K562 (cell line): ENCODE measurements around the gene KCNT1. TPM values are rescaled to one million over a fixed set of nuclear protein-coding genes. Genes with fewer than 3 reads are reported as not detected.

Experiments
- ATAC-seq: fragments of 200-7000 bp; cut with Tn5 transposase; 3 replicates; pipeline ENCODE4 v1.9.1; 2020; ENCODE audit warnings: moderate library complexity
- BruUV-seq: library from RNA; stranded (reverse); fragments of 400-500 nt; replicated peaks from 2 replicates; lab custom pipeline; 2021; lab: Mats Ljungman, UMichigan
- CTCF ChIA-PET: fragments of 300-600 bp; formaldehyde crosslinking; extraction: SDS; loops from one replicate; lab custom pipeline; 2021; ENCODE audit warnings: low intra/inter-chr PET ratio; lab: Yijun Ruan, JAX
- POLR2A ChIA-PET: fragments of 300-600, 350-650 bp; sonication (Branson Sonifier 250); formaldehyde crosslinking; extraction: SDS; loops from one replicate; lab custom pipeline; 2021; ENCODE audit warnings: antibody characterized with exemption, inconsistent platforms; lab: Yijun Ruan, JAX
- DNase-seq, 4 experiments: peaks; one replicate each; pipeline versions ENCODE4 v3.0.0 to v3.0.0-alpha.2; 2011 to 2018; ENCODE audit warnings: low spot score in 3 of 4, mixed read lengths in 3 of 4; ENCODE audit errors: extremely low read depth in 1 of 4
- FAIRE-seq: peaks from 2 replicates; lab custom pipeline; 2011; peaks lifted over from hg19 to GRCh38; lab: Jason Lieb, UNC
- H2AFZ ChIP-seq: 2 replicates; pipeline ENCODE4 v1.6.0; 2011; ENCODE audit warnings: low read depth, low read length, control low read depth, inconsistent platforms
- H3K27ac ChIP-seq: fragments of 200-600 bp; 3 replicates; pipeline ENCODE4 v1.8.0; 2011; ENCODE audit warnings: low read depth, mild to moderate bottlenecking, control low read depth, inconsistent platforms, low read length, moderate library complexity, mixed read lengths; ENCODE audit errors: extremely low read depth
- H3K27me3 ChIP-seq, 2 experiments: fragments of 300-600 bp in 1 of 2; 2 replicates in 1 of 2; 3 replicates in 1 of 2; pipeline versions ENCODE4 v1.6.0 to v1.8.0; 2011; ENCODE audit warnings: inconsistent platforms in 2 of 2, low read length in 2 of 2, mild to moderate bottlenecking in 1 of 2, mixed read lengths in 1 of 2, moderate library complexity in 1 of 2; ENCODE audit not compliant: control insufficient read depth in 2 of 2, insufficient read depth in 2 of 2
- H3K36me3 ChIP-seq: fragments of 300-600 bp; 3 replicates; pipeline ENCODE4 v1.8.0; 2011; ENCODE audit warnings: mild to moderate bottlenecking, low read length, inconsistent platforms; ENCODE audit not compliant: control insufficient read depth, insufficient read depth
- H3K4me1 ChIP-seq, 2 experiments: fragments of 200-600 bp in 1 of 2; replicated peaks in 1 of 2; 2 replicates in 1 of 2; 3 replicates in 1 of 2; pipeline versions ENCODE4 v1.5.1 to v1.8.0; 2011; ENCODE audit warnings: inconsistent platforms in 2 of 2, low read length in 2 of 2, mild to moderate bottlenecking in 1 of 2, mixed read lengths in 1 of 2, moderate library complexity in 1 of 2; ENCODE audit not compliant: control insufficient read depth in 2 of 2, insufficient read depth in 2 of 2
- H3K4me2 ChIP-seq: 2 replicates; pipeline ENCODE4 v1.6.1; 2011; ENCODE audit warnings: low read length, control low read depth, inconsistent platforms, mixed read lengths; ENCODE audit not compliant: insufficient read depth
- H3K4me3 ChIP-seq: fragments of 200-600 bp; sonication (generic), shearing (Covaris generic); 2 replicates; pipeline ENCODE4 v1.5.1; 2016; ENCODE audit warnings: control low read depth, inconsistent platforms
- H3K79me2 ChIP-seq: fragments of 200-600 bp; 3 replicates; pipeline ENCODE4 v1.8.0; 2011; ENCODE audit warnings: low read length, inconsistent platforms; ENCODE audit not compliant: control insufficient read depth, insufficient read depth
- H3K9ac ChIP-seq, 2 experiments: 2 replicates each; pipeline versions ENCODE4 v1.6.0 to v1.6.1; 2011; ENCODE audit warnings: low read depth in 2 of 2, low read length in 2 of 2, control low read depth in 1 of 2, inconsistent platforms in 1 of 2, mild to moderate bottlenecking in 1 of 2, mixed read lengths in 1 of 2; ENCODE audit not compliant: insufficient read depth in 1 of 2
- H3K9me1 ChIP-seq: one replicate; pipeline ENCODE4 v1.6.0; 2011; ENCODE audit warnings: inconsistent platforms, mild to moderate bottlenecking, low read length, moderate library complexity; ENCODE audit not compliant: control insufficient read depth, insufficient read depth
- H3K9me3 ChIP-seq: replicated peaks from 2 replicates; pipeline ENCODE4 v1.5.1; 2011; ENCODE audit warnings: low read depth, low read length, inconsistent platforms; ENCODE audit not compliant: control insufficient read depth, insufficient read depth
- H4K20me1 ChIP-seq: replicated peaks from 2 replicates; pipeline ENCODE4 v1.6.1; 2011; ENCODE audit warnings: low read length, inconsistent platforms, mixed read lengths; ENCODE audit not compliant: control insufficient read depth, insufficient read depth
- BCL6 ChIP-seq: fragments of 250-450 bp; sonication (Bioruptor Pico); IDR thresholded peaks from 2 replicates; pipeline ENCODE4 v1.4.0; 2020
- BHLHE40 ChIP-seq: IDR thresholded peaks from 2 replicates; pipeline ENCODE4 v1.6.1; 2011; ENCODE audit warnings: low read length, improper control_type of control experiment
- CBX3 ChIP-seq, 2 experiments: IDR thresholded peaks; 1 replicate in 1 of 2; 2 replicates in 1 of 2; pipeline ENCODE4 v1.6.1; 2012; ENCODE audit warnings: inconsistent platforms in 2 of 2, low read length in 2 of 2, borderline replicate concordance in 1 of 2, control low read depth in 1 of 2
- CBX5 ChIP-seq: IDR thresholded peaks from 2 replicates; pipeline ENCODE4 v1.6.1; 2014; ENCODE audit warnings: low read depth, borderline replicate concordance
- EHMT2 ChIP-seq: fragments of 450-650 bp; IDR thresholded peaks from 2 replicates; pipeline ENCODE4 v1.6.1; 2018; ENCODE audit warnings: antibody characterized with exemption
- GTF2F1 ChIP-seq: IDR thresholded peaks from 2 replicates; pipeline ENCODE4 v1.6.1; 2011; ENCODE audit warnings: low read depth, low read length, improper control_type of control experiment
- HDAC8 ChIP-seq: fragments of 450-650 bp; IDR thresholded peaks from 2 replicates; pipeline ENCODE4 v1.6.1; 2016; ENCODE audit warnings: mild to moderate bottlenecking, missing genetic modification characterization, moderate library complexity, missing compliant biosample characterization
- HMG20A ChIP-seq: fragments of 450-650 bp; formaldehyde crosslinking; conservative IDR thresholded peaks from 2 replicates; pipeline ENCODE4 v1.4.0; 2020; ENCODE audit warnings: mild to moderate bottlenecking, mixed read lengths
- KAT8 ChIP-seq: fragments of 450-650 bp; IDR thresholded peaks from 2 replicates; pipeline ENCODE4 v1.6.1; 2016; ENCODE audit warnings: low read depth, mild to moderate bottlenecking
- POLR2B ChIP-seq: fragments of 450-650 bp; IDR thresholded peaks from 2 replicates; pipeline ENCODE4 v1.6.1; 2018; ENCODE audit warnings: low read depth; ENCODE audit not compliant: partially characterized antibody
- PTTG1 ChIP-seq: fragments of 450-650 bp; IDR thresholded peaks from 2 replicates; pipeline ENCODE4 v1.6.1; 2016; ENCODE audit warnings: low read depth, mild to moderate bottlenecking, missing genetic modification characterization, missing compliant biosample characterization
- RBM22 ChIP-seq: fragments of 200-400 bp; formaldehyde crosslinking; IDR thresholded peaks from 2 replicates; pipeline ENCODE4 v1.6.1; 2018; ENCODE audit warnings: low read length, low read depth; ENCODE audit not compliant: poor library complexity, severe bottlenecking
- RFX1 ChIP-seq: fragments of 450-650 bp; IDR thresholded peaks from 2 replicates; pipeline ENCODE4 v1.6.1; 2016; ENCODE audit warnings: mild to moderate bottlenecking, moderate library complexity
- SMARCC2 ChIP-seq: fragments of 450-650 bp; IDR thresholded peaks from 2 replicates; pipeline ENCODE4 v1.6.1; 2017; ENCODE audit warnings: antibody characterized with exemption, moderate library complexity, mild to moderate bottlenecking, low read depth
- STAG1 ChIP-seq: sonication (generic); formaldehyde crosslinking; IDR thresholded peaks from 2 replicates; pipeline ENCODE4 v1.5.0; 2020; ENCODE audit warnings: missing genetic modification reagents, borderline replicate concordance
- TGIF2 ChIP-seq: sonication (generic); formaldehyde crosslinking; IDR thresholded peaks from 2 replicates; pipeline ENCODE4 v1.8.1; 2022; ENCODE audit warnings: mild to moderate bottlenecking, missing genetic modification reagents, moderate library complexity
- TRIM28 ChIP-seq: fragments of 450-650 bp; IDR thresholded peaks from 2 replicates; pipeline ENCODE4 v1.6.1; 2017
- ZFP1 ChIP-seq: fragments of 450-650 bp; formaldehyde crosslinking; IDR thresholded peaks from 2 replicates; pipeline ENCODE4 v1.4.0; 2020; ENCODE audit warnings: mild to moderate bottlenecking, mixed read lengths
- ZNF3 ChIP-seq: fragments of 250-450 bp; sonication (Bioruptor Pico); IDR thresholded peaks from 2 replicates; pipeline ENCODE4 v1.5.0; 2021; ENCODE audit warnings: mild to moderate bottlenecking, moderate library complexity
- ZNF644 ChIP-seq: fragments of 200-800 bp; sonication (Bioruptor generic); IDR thresholded peaks from 2 replicates; pipeline ENCODE4 v1.6.1; 2016; ENCODE audit warnings: low read depth, missing genetic modification characterization, missing compliant biosample characterization
- ZNF75A ChIP-seq: fragments of 450-650 bp; formaldehyde crosslinking; IDR thresholded peaks from 2 replicates; pipeline ENCODE4 v1.4.0; 2020; ENCODE audit warnings: mild to moderate bottlenecking
- WGBS: fragments of 100-300 bp; shearing (Covaris generic); methylation state at CpG from one replicate; pipeline ENCODE4 v1.1.6; 2016; ENCODE audit warnings: low coverage, mixed read lengths; ENCODE audit not compliant: insufficient coverage; ENCODE audit errors: missing lambda C conversion rate; 5-methylcytosine and 5-hydroxymethylcytosine counted together
- in situ Hi-C: fragments of 300-500 bp; cut with MboI; formaldehyde crosslinking; loops from 4 replicates; pipeline ENCODE4 v1.15.0; 2018; ENCODE audit warnings: inconsistent platforms, mixed read lengths
- intact Hi-C: fragments of 100-400 bp; cut with micrococcal nuclease; formaldehyde crosslinking; loops from 2 replicates; pipeline ENCODE4 v1.14.2; 2022
- polyA plus RNA-seq, 8 experiments: library from polyadenylated mRNA; depleted of rRNA in 4 of 8; stranded (reverse) in 5 of 8; unstranded in 3 of 8; fragments of >200 nt; fragmentation: Nextera tagmentation in 2 of 8; fragmentation: Illumina TruSeq in 1 of 8; extraction: Ambion mirVana in 2 of 8; extraction: Trizol in 1 of 8; gene quantifications; 2 replicates each; pipeline versions ENCODE4 v1.2.1 to v1.2.3, GENCODE V29; 2011 to 2014; ENCODE audit warnings: inconsistent platforms in 1 of 8, missing spikeins in 1 of 8
- total RNA-seq, 7 experiments: library from RNA; depleted of rRNA in 6 of 7; stranded (reverse); fragments of >200 nt in 6 of 7; fragmentation: Illumina TruSeq in 2 of 7; extraction: Trizol in 2 of 7; gene quantifications; 2 replicates each; pipeline versions ENCODE4 v1.2.1 to v1.2.3, GENCODE V29; 2011 to 2021; ENCODE audit warnings: low replicate concordance in 1 of 7
- TF ChIP-seq, protein P1 (sequence below): sonication (generic); formaldehyde crosslinking; IDR thresholded peaks from 2 replicates; pipeline ENCODE4 v1.8.0; 2022; ENCODE audit warnings: missing genetic modification reagents, mild to moderate bottlenecking, borderline replicate concordance

The KCNT1 gene
- total and polyA plus RNA-seq, 9 of the 15 experiments (the other 6 are each of a cell fraction or from before 2014, with no cell fraction given) = 0.05 TPM; not detected in 8

GRCh38 chr9:135729480-135729879 lies 27.5 kb downstream of the KCNT1 start (continued):
- no peak for TF ChIP-seq PTTG1 (tag)

- Histone ChIP-seq H4K20me1 (no peaks in the 10 kb centered on the region), H3K9me3 (0 out of 2 replicates have a peak, but pooled peaks cover 3% of the 10 kb centered on the region), H3K36me3 (no peaks in the 10 kb centered on the region), H3K9me1 (no peaks in the 10 kb centered on the region), H2AFZ (no peak overlapping the region), H3K4me2 (no peak overlapping the region), H3K27me3 (peaks cover 6 to 37% of the 10 kb centered on the region in 2 experiments; a peak in 3 of 5 replicates), H3K4me3 (no peak overlapping the region), H3K27ac (no peak overlapping the region), H3K9ac (no peak overlapping the region), H3K79me2 (no peaks in the 10 kb centered on the region), H3K4me1 (peaks cover 0 to 6% of the 10 kb centered on the region in 2 experiments; a peak in 1 of 5 replicates)
- BruUV-seq = no TSS peak
- DNase-seq (no peak), ATAC-seq (no peak), FAIRE-seq (no peak)
- WGBS = 8% methylated on average over 12 of the region's 12 CpGs
- intact Hi-C loops (no loop called here), in situ Hi-C loops (no loop called here)
- ChIA-PET POLR2A (interaction anchor here (0.6 to 1.3 kb wide), 2 partner anchors 9 to 11 kb away, joined by 3 to 4 read pairs; no protein-coding TSS in a partner anchor), CTCF (no interaction called here)
- TF ChIP-seq SMARCC2 (no peak), RFX1 (no peak), BHLHE40 (no peak), TRIM28 (0 out of 2 replicates have a peak, but pooled peaks have one; percentile 23), KAT8 (no peak), HMG20A (CRISPR knock-in tag) (no peak), POLR2B (no peak), ZNF644 (tag) (no peak), ZNF3 (no peak), GTF2F1 (no peak), RBM22 (no peak), ZFP1 (CRISPR knock-in tag) (peak; percentile 94), STAG1 (no peak), CBX5 (0 out of 2 replicates have a peak, but pooled peaks have one; percentile 43), ZNF75A (CRISPR knock-in tag) (no peak), TGIF2 (no peak), HDAC8 (tag) (no peak), CBX3 (IDR thresholded peaks at IDR 0.05; ENCODE audit: borderline replicate concordance in 1 of 2, low read length in 2 of 2) (peak in 1 of 2 experiments; percentile 72; a peak in 1 of 3 replicates), EHMT2 (no peak), BCL6 (no peak)
- TF ChIP-seq, protein P1, sequence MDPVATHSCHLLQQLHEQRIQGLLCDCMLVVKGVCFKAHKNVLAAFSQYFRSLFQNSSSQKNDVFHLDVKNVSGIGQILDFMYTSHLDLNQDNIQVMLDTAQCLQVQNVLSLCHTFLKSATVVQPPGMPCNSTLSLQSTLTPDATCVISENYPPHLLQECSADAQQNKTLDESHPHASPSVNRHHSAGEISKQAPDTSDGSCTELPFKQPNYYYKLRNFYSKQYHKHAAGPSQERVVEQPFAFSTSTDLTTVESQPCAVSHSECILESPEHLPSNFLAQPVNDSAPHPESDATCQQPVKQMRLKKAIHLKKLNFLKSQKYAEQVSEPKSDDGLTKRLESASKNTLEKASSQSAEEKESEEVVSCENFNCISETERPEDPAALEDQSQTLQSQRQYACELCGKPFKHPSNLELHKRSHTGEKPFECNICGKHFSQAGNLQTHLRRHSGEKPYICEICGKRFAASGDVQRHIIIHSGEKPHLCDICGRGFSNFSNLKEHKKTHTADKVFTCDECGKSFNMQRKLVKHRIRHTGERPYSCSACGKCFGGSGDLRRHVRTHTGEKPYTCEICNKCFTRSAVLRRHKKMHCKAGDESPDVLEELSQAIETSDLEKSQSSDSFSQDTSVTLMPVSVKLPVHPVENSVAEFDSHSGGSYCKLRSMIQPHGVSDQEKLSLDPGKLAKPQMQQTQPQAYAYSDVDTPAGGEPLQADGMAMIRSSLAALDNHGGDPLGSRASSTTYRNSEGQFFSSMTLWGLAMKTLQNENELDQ = no peak
Measured at GRCh38 chr9:135731454-135731853, 29.5 kb downstream of the KCNT1 start.
